Adipose tissue (tissue), 3 donors: ENCODE measurements around the gene GPC6. TPM values are rescaled to one million over a fixed set of nuclear protein-coding genes. Genes with fewer than 3 reads are reported as not detected.

Experiments used
- H3K27ac ChIP-seq: one replicate; pipeline ENCODE4 v1.5.1; 2013; ENCODE audit warnings: low read depth, low read length
- WGBS, 3 donors: extraction: QIAGEN DNeasy Blood & Tissue Kit; methylation state at CpG; one replicate each; pipeline ENCODE4 v1.1.7; 2013; 5-methylcytosine and 5-hydroxymethylcytosine counted together
- polyA plus RNA-seq, 3 donors: library from polyadenylated mRNA; stranded (reverse); fragments of 200-250 nt; gene quantifications; one replicate each; pipeline ENCODE4 v1.2.3, GENCODE V29; 2013
- donor health status: healthy with polysubstance abuse.
- donor health status: Bipolar disorder and iron deficiency.
- donor health status: healthy.

GPC6 gene
- polyA plus RNA-seq, 3 donors, result 0.72 to 8.5 (median 5.8) TPM

- WGBS, 3 donors, result 48 to 76% (median 69%) methylated on average over 2 of the region's 2 CpGs
- H3K27ac ChIP-seq, result no peak overlapping the region
Measured at GRCh38 chr13:94028234-94028633, 801.6 kb downstream of the GPC6 start.

- 74 to 90% (median 88%) methylated on average over 1 of the region's 1 CpG for WGBS, 3 donors
- no peak overlapping the region for H3K27ac ChIP-seq
Measured at GRCh38 chr13:94028650-94029049, 802.0 kb downstream of the GPC6 start.

- H3K27ac ChIP-seq, result no peak overlapping the region
- WGBS, 3 donors, result 86 to 91% (median 87%) methylated on average over 14 of the region's 14 CpGs
Measured at GRCh38 chr13:94030415-94031119, 804.0 kb downstream of the GPC6 start.

- whole genome bisulfite sequencing, 3 donors, result 63 to 72% (median 72%) methylated on average over 3 of the region's 3 CpGs
- no peak overlapping the region for H3K27ac ChIP-seq
Measured at GRCh38 chr13:94031609-94032008, 805.0 kb downstream of the GPC6 start.

- 64 to 72% (median 68%) methylated on average over 1 of the region's 1 CpG for WGBS, 3 donors
Measured at GRCh38 chr13:94033098-94033497, 806.5 kb downstream of the GPC6 start.

GRCh38 chr13:94033830-94034642, 807.4 kb downstream of the GPC6 start:
- WGBS, 3 donors, result 33 to 60% (median 52%) methylated on average over 7 of the region's 7 CpGs
- H3K27ac ChIP-seq, result no peak overlapping the region

More at GRCh38 chr13:94033098-94033497, 806.5 kb downstream of the GPC6 start:
- no peak overlapping the region for H3K27ac ChIP-seq

GRCh38 chr13:94050039-94050438, 823.4 kb downstream of the GPC6 start:
- H3K27ac ChIP-seq, result no peak overlapping the region
- 49 to 87% (median 84%) methylated on average over 5 of the region's 5 CpGs for WGBS, 3 donors

- H3K27ac ChIP-seq, result no peak overlapping the region
- WGBS, 3 donors, result 76 to 86% (median 81%) methylated on average over 2 of the region's 2 CpGs
Measured at GRCh38 chr13:94050686-94051085, 824.1 kb downstream of the GPC6 start.

- no peak overlapping the region for H3K27ac ChIP-seq
- 83 to 90% (median 89%) methylated on average over 11 of the region's 11 CpGs for WGBS, 3 donors
Measured at GRCh38 chr13:94053986-94054593, 827.5 kb downstream of the GPC6 start.

- H3K27ac ChIP-seq, result no peak overlapping the region
- 77% methylated on average over 4 of the region's 4 CpGs for WGBS, 3 donors
Measured at GRCh38 chr13:94056362-94056990, 829.9 kb downstream of the GPC6 start.

GRCh38 chr13:94057618-94058186, 831.1 kb downstream of the GPC6 start:
- WGBS, 3 donors, result 61 to 84% (median 69%) methylated on average over 2 of the region's 2 CpGs
- H3K27ac ChIP-seq, result no peak overlapping the region

GRCh38 chr13:94058821-94059360, 832.3 kb downstream of the GPC6 start:
- WGBS, 3 donors, result 65 to 67% (median 65%) methylated on average over 2 of the region's 2 CpGs
- H3K27ac ChIP-seq, result no peak overlapping the region

- WGBS, 3 donors, result 76 to 84% (median 78%) methylated on average over 1 of the region's 1 CpG
- H3K27ac ChIP-seq, result no peak overlapping the region
Measured at GRCh38 chr13:94061301-94061700, 834.7 kb downstream of the GPC6 start.

- H3K27ac ChIP-seq, result no peak overlapping the region
Measured at GRCh38 chr13:94063096-94063495, 836.5 kb downstream of the GPC6 start.

GRCh38 chr13:94063848-94064247, 837.2 kb downstream of the GPC6 start:
- 74 to 81% (median 76%) methylated on average over 4 of the region's 4 CpGs for WGBS, 3 donors
- H3K27ac ChIP-seq, result no peak overlapping the region

GRCh38 chr13:94065741-94066140, 839.1 kb downstream of the GPC6 start:
- WGBS, 3 donors, result 75 to 79% (median 78%) methylated on average over 1 of the region's 1 CpG
- H3K27ac ChIP-seq, result no peak overlapping the region

GRCh38 chr13:94073007-94073744, 846.6 kb downstream of the GPC6 start:
- 46 to 53% (median 49%) methylated on average over 4 of the region's 4 CpGs for WGBS, 3 donors
- H3K27ac ChIP-seq, result no peak overlapping the region

- H3K27ac ChIP-seq, result no peak overlapping the region
Measured at GRCh38 chr13:94079876-94080275, 853.3 kb downstream of the GPC6 start.
